H9 (cell line): ENCODE measurements around the gene PROM1. TPM values are rescaled to one million over a fixed set of nuclear protein-coding genes. Genes with fewer than 3 reads are reported as not detected.

Experiments used
- DNase-seq: peaks from one replicate; pipeline ENCODE4 v3.0.0-alpha.2; 2017
- H2AFZ ChIP-seq: one replicate; pipeline ENCODE4 v1.6.1; 2013; ENCODE audit warnings: mild to moderate bottlenecking, low read length, control low read depth, moderate library complexity
- H2AK5ac ChIP-seq: 2 replicates; pipeline ENCODE4 v1.6.1; 2013; ENCODE audit warnings: low read length, control low read depth, mixed read lengths; ENCODE audit not compliant: insufficient read length
- H2BK120ac ChIP-seq: one replicate; pipeline ENCODE4 v1.6.1; 2013; ENCODE audit warnings: low read depth, mild to moderate bottlenecking, low read length, control low read depth, inconsistent platforms; ENCODE audit not compliant: poor library complexity, severe bottlenecking
- H2BK12ac ChIP-seq: 2 replicates; pipeline ENCODE4 v1.6.1; 2013; ENCODE audit warnings: low read length, control low read depth, mixed read lengths, low read depth; ENCODE audit not compliant: insufficient read length
- H2BK15ac ChIP-seq: 2 replicates; pipeline ENCODE4 v1.6.1; 2013; ENCODE audit warnings: low read depth, low read length, control low read depth
- H2BK20ac ChIP-seq: one replicate; pipeline ENCODE4 v1.6.1; 2013; ENCODE audit warnings: low read depth, mild to moderate bottlenecking, low read length, control low read depth, inconsistent platforms; ENCODE audit not compliant: poor library complexity, severe bottlenecking
- H2BK5ac ChIP-seq: 2 replicates; pipeline ENCODE4 v1.6.1; 2013; ENCODE audit warnings: low read length, control low read depth, mixed read lengths; ENCODE audit not compliant: insufficient read length
- H3K14ac ChIP-seq: 2 replicates; pipeline ENCODE4 v1.6.1; 2013; ENCODE audit warnings: low read length, control low read depth; ENCODE audit not compliant: insufficient read depth
- H3K18ac ChIP-seq: 2 replicates; pipeline ENCODE4 v1.6.1; 2013; ENCODE audit warnings: low read depth, mild to moderate bottlenecking, mixed read lengths, low read length, control low read depth; ENCODE audit not compliant: insufficient read length
- H3K23ac ChIP-seq: 2 replicates; pipeline ENCODE4 v1.6.1; 2013; ENCODE audit warnings: low read length, control low read depth, mixed read lengths, low read depth; ENCODE audit not compliant: insufficient read length
- H3K23me2 ChIP-seq: 2 replicates; pipeline ENCODE4 v1.6.1; 2013; ENCODE audit warnings: low read depth, mild to moderate bottlenecking, mixed read lengths, low read length, control low read depth; ENCODE audit not compliant: insufficient read length, poor library complexity, severe bottlenecking
- H3K27ac ChIP-seq: 2 replicates; pipeline ENCODE4 v1.5.1; 2013; ENCODE audit warnings: low read length, control low read depth, mixed read lengths, low read depth; ENCODE audit not compliant: insufficient read length
- H3K27me3 ChIP-seq: 2 replicates; pipeline ENCODE4 v1.6.1; 2013; ENCODE audit warnings: low read length, control low read depth, inconsistent platforms; ENCODE audit not compliant: insufficient read depth
- H3K4ac ChIP-seq: 2 replicates; pipeline ENCODE4 v1.6.1; 2013; ENCODE audit warnings: low read depth, mild to moderate bottlenecking, control low read depth, inconsistent platforms, low read length, moderate library complexity
- H3K4me1 ChIP-seq: 2 replicates; pipeline ENCODE4 v1.6.1; 2013; ENCODE audit warnings: low read length, control low read depth, inconsistent platforms; ENCODE audit not compliant: insufficient read depth
- H3K4me2 ChIP-seq: 2 replicates; pipeline ENCODE4 v1.6.1; 2013; ENCODE audit warnings: low read length, control low read depth, mixed read lengths; ENCODE audit not compliant: insufficient read length, insufficient read depth
- H3K56ac ChIP-seq: 2 replicates; pipeline ENCODE4 v1.6.1; 2013; ENCODE audit warnings: low read depth, mild to moderate bottlenecking, mixed read lengths, low read length, control low read depth; ENCODE audit not compliant: insufficient read length
- H3K79me1 ChIP-seq: 2 replicates; pipeline ENCODE4 v1.6.1; 2013; ENCODE audit warnings: low read depth, mild to moderate bottlenecking, moderate library complexity, low read length, control low read depth, inconsistent platforms; ENCODE audit not compliant: insufficient read depth, poor library complexity, severe bottlenecking
- H3K79me2 ChIP-seq: 2 replicates; pipeline ENCODE4 v1.6.1; 2013; ENCODE audit warnings: low read length, control low read depth, inconsistent platforms; ENCODE audit not compliant: insufficient read depth
- H3K9ac ChIP-seq: 2 replicates; pipeline ENCODE4 v1.6.1; 2013; ENCODE audit warnings: low read length, control low read depth, mixed read lengths; ENCODE audit not compliant: insufficient read length; ENCODE audit errors: extremely low read depth
- H3K9me3 ChIP-seq: one replicate; pipeline ENCODE4 v1.6.1; 2013; ENCODE audit warnings: low read depth, low read length, inconsistent platforms; ENCODE audit not compliant: control insufficient read depth
- H3T11ph ChIP-seq: one replicate; pipeline ENCODE4 v1.6.1; 2013; ENCODE audit warnings: mild to moderate bottlenecking, low read length, control low read depth, inconsistent platforms
- H4K20me1 ChIP-seq: one replicate; pipeline ENCODE4 v1.6.1; 2013; ENCODE audit not compliant: control insufficient read depth, insufficient read length, insufficient read depth
- H4K5ac ChIP-seq: 2 replicates; pipeline ENCODE4 v1.6.1; 2013; ENCODE audit warnings: low read depth, mild to moderate bottlenecking, mixed read lengths, low read length, control low read depth; ENCODE audit not compliant: insufficient read length
- H4K8ac ChIP-seq: replicated peaks from 2 replicates; pipeline ENCODE4 v1.6.1; 2013; ENCODE audit warnings: low read length, control low read depth, mixed read lengths, low read depth; ENCODE audit not compliant: insufficient read length
- H4K91ac ChIP-seq: 2 replicates; pipeline ENCODE4 v1.6.1; 2013; ENCODE audit warnings: low read depth, mild to moderate bottlenecking, moderate library complexity, mixed read lengths, low read length, control low read depth; ENCODE audit not compliant: insufficient read length
- H3K27ac Mint-ChIP-seq, 3 experiments: 2 replicates in 2 of 3; 3 replicates in 1 of 3; pipeline ENCODE4 v1.8.0; 2020 to 2021; ENCODE audit warnings: mixed read lengths in 3 of 3, mild to moderate bottlenecking in 1 of 3, moderate library complexity in 1 of 3
- H3K27me3 Mint-ChIP-seq: 2 replicates; pipeline ENCODE4 v1.8.0; 2021; ENCODE audit warnings: low read depth, mild to moderate bottlenecking, moderate library complexity, mixed read lengths
- H3K36me3 Mint-ChIP-seq, 3 experiments: 2 replicates in 2 of 3; 3 replicates in 1 of 3; pipeline ENCODE4 v1.8.0; 2020 to 2021; ENCODE audit warnings: low read depth in 3 of 3, mixed read lengths in 3 of 3; ENCODE audit not compliant: insufficient read depth in 1 of 3
- H3K4me1 Mint-ChIP-seq, 2 experiments: 2 replicates each; pipeline ENCODE4 v1.8.0; 2020; ENCODE audit warnings: mixed read lengths in 2 of 2
- H3K4me3 Mint-ChIP-seq, 2 experiments: 2 replicates in 1 of 2; 3 replicates in 1 of 2; pipeline ENCODE4 v1.8.0; 2020 to 2021; ENCODE audit warnings: mild to moderate bottlenecking in 2 of 2, mixed read lengths in 2 of 2, moderate library complexity in 1 of 2
- H3K9me3 Mint-ChIP-seq, 2 experiments: 2 replicates in 1 of 2; 3 replicates in 1 of 2; pipeline ENCODE4 v1.8.0; 2020; ENCODE audit warnings: mild to moderate bottlenecking in 2 of 2, mixed read lengths in 2 of 2, moderate library complexity in 1 of 2
- CTCF ChIP-seq: fragments of 200-600 bp; sonication (generic); conservative IDR thresholded peaks from 3 replicates; pipeline ENCODE4 v1.8.0; 2021; ENCODE audit warnings: antibody characterized with exemption, mild to moderate bottlenecking
- WGBS: extraction: QIAGEN DNeasy Blood & Tissue Kit; methylation state at CpG from one replicate; pipeline ENCODE4 v1.1.7; 2013; ENCODE audit warnings: missing lambda C conversion rate, low lambda C conversion rate, mixed read lengths; ENCODE audit not compliant: insufficient read length; ENCODE audit errors: extremely low coverage; 5-methylcytosine and 5-hydroxymethylcytosine counted together
- total RNA-seq: library from RNA; stranded (reverse); gene quantifications from 2 replicates; pipeline ENCODE4 v1.2.1, GENCODE V29; 2021

The PROM1 gene
- total RNA-seq, 1 experiment from 2014 or later: 98.3 TPM

- Histone ChIP-seq H3K9ac (no peak overlapping the region), H4K20me1 (no peaks in the 10 kb centered on the region), H2BK15ac (no peak overlapping the region), H2BK12ac (no peak overlapping the region), H3K9me3 (no peaks in the 10 kb centered on the region), H3K79me1 (no peaks in the 10 kb centered on the region), H2AFZ (no peak overlapping the region), H3K79me2 (no peaks in the 10 kb centered on the region), H4K5ac (no peak overlapping the region), H3K56ac (no peak overlapping the region), H3K27me3 (no peaks in the 10 kb centered on the region), H2AK5ac (no peak overlapping the region), H3K4me2 (no peak overlapping the region), H3K23me2 (no peaks in the 10 kb centered on the region), H2BK5ac (no peak overlapping the region), H3T11ph (no peak overlapping the region), H2BK20ac (no peak overlapping the region), H3K27ac (no peak overlapping the region), H3K18ac (no peak overlapping the region), H3K4me1 (no peaks in the 10 kb centered on the region), H3K14ac (no peak overlapping the region), H3K23ac (no peak overlapping the region), H2BK120ac (no peak overlapping the region), H3K4ac (no peak overlapping the region), H4K8ac (no peak overlapping the region), H4K91ac (no peak overlapping the region)
- H3K9me3 Mint-ChIP-seq: no peaks in the 10 kb centered on the region
- no peak for DNase-seq
- no peaks in the 10 kb centered on the region for H3K27me3 Mint-ChIP-seq
- no peak overlapping the region; a peak in 1 of 5 replicates for H3K4me3 Mint-ChIP-seq
- no CpG with 5 or more reads among the region's 8 CpGs for WGBS
- no peak overlapping the region for H3K27ac Mint-ChIP-seq
- peaks cover 0 to 9% of the 10 kb centered on the region in 2 experiments; a peak in 2 of 4 replicates for H3K4me1 Mint-ChIP-seq
- TF ChIP-seq CTCF: no peak
- H3K36me3 Mint-ChIP-seq: no peaks in the 10 kb centered on the region
These were observed 42.0 kb upstream of the PROM1 start for GRCh38 chr4:16125571-16126445.
